GM21723 (cell line): ENCODE data around the gene SIK3.
"Not testable (repeated sequence)": the region's sequence is repeated elsewhere in the genome, so short reads cannot be mapped to it uniquely, and the experiment has no call there.

ENCODE experiments used
- ATAC-seq: cut with Tn5 transposase; IDR thresholded peaks from one replicate; pipeline ENCODE4 v1.9.1; 2021; ENCODE audit warnings: mild to moderate bottlenecking, moderate library complexity; ENCODE audit not compliant: unreplicated experiment

Gene SIK3

DNA sequence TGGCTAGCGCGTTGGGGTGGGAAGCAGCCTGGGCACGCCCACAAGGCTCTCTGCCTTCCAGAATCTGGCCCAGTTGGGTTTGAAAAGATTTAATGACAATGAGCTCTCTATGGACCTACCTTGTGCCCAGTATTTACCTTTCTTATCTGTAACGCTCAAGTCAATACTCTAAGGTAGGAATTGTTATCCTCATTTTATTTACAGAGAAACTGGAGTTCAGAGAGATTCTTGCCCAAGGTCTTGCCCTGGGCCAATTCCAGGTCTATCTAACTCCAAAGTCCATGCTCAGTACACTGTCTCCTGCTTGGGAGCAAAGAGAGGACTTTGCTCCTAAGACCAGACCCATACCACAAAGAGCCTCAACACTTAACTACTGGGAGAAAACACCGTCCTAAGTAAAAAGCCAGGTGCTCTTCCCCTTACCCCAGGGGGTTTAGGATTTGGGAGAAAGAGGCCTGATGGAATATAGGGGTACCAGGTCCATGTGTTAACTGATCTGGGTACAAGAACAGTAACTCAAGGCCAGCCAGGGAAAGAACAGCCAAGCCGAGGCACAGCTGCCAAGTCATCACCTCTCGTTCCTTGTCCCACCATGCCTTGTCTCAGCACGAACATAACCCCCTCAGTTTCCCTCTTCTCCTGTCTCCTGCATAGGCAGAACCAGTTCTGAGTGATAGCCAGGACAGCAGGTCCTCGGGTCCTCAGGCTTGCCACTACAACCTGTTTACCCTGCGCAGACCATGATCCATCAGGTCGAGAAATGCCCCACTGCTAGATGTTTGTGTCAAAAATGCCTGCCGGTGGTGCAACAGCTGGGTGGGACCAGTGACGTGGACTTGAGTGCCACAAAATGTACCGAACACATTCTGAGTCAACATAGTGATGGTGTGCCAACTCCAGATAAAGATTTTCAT is 289.7 kb downstream of the SIK3 start:
- no peak for ATAC-seq

DNA sequence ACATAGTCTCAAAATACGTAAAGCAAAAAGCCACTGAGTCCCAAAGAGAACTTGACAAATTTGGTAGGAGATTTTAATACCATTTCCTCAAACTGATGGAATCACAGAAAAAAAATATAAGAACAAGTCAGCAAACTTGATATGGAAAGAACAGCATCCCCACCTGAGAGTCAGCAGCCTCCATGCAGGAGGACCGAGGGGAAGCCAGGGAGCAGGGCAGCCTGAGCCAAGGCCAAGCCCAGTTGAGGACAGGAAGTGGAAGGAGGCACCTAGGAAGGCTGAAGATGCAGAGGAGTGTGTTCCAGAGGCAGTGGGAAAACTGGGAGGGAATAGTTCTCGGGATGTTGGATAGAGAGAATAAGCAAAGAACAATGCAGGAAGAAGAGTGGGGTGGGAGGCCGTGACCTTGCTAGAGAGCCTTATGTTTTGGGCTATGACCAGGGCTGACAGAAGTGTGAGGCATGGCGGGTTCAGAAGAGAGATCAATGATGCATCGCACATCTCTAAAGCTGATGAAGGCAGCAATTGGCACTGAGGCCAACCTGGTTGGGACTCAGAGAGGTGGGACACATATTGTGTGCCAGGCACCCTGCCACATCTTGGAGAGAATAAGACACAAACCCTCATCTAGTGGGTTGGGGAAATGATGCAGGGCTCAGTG is 290.5 kb downstream of the SIK3 start:
- no peak for ATAC-seq

DNA sequence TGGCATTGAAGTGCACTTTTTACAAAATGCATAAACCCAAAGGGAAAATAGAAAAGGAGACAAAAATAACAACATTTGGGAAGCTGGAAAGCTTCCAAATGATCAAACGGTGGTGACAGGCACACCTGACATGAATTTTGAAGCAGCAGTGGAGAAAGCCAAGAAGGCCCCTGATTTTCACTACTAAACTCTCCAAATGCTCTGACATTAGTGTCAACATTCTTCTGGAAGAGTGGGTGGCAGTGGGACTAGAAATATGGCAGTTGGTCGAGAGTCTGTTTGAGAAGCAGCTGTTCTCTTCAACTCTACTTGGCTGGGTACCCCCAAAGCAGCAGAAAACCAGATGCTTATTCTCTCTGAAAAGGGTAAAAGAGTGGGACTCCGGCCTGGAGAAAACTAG is 294.2 kb downstream of the SIK3 start:
- no peak for ATAC-seq

DNA sequence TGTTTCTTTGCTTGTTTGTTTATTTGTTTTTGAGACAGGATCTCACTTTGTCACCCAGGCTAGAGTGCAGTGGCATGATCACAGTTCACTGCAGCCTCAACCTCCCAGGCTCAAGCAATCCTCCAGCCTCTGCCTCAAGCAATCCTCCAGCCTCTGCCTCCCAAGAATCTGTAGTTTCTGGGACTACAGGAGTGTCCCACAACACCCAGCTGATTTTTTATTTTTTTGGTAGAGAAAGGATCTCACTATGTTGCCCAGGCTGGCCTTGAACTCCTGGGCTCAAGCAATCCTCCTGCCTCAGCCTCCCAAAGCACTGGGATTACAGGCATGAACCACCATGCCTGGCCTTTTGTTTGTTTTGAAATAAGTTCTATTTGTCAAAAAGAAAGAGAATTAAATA is 296.6 kb downstream of the SIK3 start:
- not testable (repeated sequence) for ATAC-seq

DNA sequence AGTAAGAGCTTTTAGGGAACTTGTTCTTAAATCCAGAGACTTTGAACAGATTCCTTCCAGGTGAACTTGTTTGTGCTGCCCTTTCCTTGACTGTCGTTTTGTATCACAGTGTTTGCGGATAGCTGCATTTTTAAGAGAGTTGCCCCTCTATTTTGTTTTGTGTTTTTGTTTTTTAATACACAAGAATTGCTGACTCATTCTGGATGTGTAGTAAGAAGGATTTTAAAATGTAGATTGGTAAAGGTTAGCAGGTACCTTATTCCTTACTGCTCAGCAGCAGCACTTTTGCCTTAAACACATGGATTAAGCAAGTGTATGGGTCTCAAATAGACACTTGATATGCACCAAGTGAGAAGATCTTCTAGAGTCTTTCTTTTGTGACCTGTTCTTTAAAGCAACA is 297.6 kb downstream of the SIK3 start:
- no peak for ATAC-seq

DNA sequence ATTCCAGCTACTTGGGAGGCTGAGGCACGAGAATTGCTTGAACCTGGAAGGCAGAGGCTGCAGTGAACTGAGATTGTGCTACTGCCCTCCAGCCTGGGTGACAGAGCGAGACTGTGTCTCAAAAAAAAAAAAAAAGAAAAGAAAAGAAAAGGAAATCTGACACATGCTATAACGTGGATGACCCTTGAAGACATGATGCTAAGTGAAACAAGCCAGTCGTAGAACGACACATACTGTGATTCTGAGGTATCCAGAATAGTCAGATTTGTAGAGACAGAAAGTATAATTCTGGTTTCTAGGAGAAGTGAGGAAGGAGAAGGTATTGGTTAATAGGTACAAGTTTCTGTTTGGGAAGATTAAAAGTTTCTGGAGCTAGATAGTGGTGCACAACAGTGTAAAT is 299.9 kb downstream of the SIK3 start:
- no peak for ATAC-seq

DNA sequence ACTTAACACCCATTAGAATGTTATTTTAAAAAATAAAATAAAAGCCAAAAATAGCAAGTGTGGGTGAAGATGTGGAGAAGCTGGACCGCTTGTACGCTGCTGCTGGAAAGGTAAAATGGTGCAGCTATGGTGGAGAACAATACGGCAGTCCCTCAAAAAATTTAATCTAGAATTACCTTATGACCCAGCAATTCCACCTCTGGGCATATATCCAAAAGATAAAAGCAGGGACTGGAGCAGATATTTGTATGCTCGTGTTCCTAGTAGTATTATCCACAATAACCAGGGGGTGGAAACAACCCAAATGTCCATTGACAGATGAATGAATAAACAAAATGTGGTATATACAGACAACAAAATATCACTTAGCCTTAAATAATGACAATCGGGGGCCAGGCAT is 300.4 kb downstream of the SIK3 start:
- no peak for ATAC-seq

DNA sequence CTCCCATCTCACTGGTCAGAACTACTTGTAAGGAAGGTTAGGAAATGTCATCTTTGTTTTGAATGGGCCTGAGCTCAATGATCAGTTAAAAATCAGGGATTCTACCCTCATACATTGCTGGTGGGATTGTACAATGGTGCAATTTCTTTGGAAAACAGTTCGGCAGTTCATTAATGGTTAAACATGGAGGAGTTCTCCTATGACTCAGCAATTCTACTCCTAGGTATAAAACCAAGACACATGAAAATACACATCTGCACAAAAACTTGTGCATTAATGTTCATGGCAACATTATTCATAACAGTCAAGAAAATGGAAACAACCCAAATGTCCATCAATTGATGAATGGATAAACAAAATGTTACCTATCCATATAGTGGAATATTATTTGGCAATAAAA is 301.7 kb downstream of the SIK3 start:
- no peak for ATAC-seq

DNA sequence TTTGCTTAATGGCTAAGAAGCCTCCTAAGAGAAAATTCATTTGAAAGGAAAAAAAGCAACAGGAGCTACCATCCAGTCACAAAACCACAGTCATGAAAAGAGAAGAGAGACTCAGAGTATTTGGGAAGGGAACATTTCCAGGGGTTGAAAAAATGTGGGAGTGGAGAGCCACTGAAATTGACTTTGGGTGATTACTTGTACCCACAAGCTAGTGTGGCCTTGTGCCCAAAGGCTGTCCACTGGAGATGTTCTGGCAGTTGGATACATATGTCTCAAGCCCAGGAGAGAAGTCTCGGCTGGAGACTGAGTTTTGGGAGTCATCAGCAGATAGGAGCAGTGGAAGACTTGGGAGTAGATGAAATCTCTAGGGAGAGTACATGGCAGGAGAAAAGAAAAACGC is 303.4 kb downstream of the SIK3 start:
- no peak for ATAC-seq

DNA sequence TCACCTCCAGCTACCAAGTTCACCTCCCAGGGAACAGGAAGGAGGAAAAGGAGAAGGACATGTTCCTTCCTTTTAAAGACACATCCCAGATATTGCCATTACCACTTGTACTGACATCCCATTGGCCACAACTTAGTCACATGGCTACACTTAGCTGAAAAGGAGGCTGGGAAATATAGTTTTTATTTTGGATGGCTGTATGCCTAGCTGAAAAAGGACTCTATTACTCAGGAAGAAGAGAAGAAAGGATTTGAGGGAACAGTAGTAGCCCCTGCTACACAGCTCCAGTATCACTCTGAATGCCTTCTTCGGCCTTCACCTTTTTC is 304.5 kb downstream of the SIK3 start:
- ATAC-seq, result no peak
